ENCODE measurements around the gene NOP14.

DNA sequence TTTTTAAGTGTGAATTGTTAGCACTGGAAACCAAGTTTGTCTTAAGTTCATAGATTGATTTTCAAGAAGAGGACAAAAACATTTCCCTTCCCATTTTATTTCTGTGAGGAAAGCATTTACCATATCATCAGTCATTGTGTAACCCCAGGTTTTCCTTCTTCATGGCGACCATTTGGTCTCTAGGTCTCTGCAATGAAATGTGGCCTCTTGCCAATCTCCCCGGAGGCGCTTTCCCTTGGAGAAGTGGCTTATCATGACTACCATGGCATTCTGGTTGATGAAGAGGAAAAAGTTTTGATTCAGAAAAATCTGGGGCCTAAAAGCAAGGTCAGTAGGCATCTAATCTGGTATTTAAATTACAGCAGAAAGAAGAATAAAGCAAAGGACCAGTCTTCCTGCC, 65.2 kb downstream of the NOP14 start:
- no peak for TF ChIP-seq TAF1 (IDR thresholded peaks at IDR 0.05; ENCODE audit: borderline replicate concordance, low read depth, low read length)
- TF ChIP-seq POLR2A (IDR thresholded peaks at IDR 0.05; ENCODE audit: low read depth, low read length), result no peak

Data from GM12892 (cell line).